Suppressor macrophage treated with lipopolysaccharide for 4 hours (primary cell): ENCODE data around the gene NCBP3.
"Not testable (repeated sequence)": the region's sequence is repeated elsewhere in the genome, so short reads cannot be mapped to it uniquely, and the experiment has no call there.

ENCODE experiments used
- DNase-seq: peaks from one replicate; pipeline ENCODE4 v3.0.0-alpha.2; 2020

Gene NCBP3

GRCh38 chr17:3880983-3881382 is 34.9 kb upstream of the NCBP3 start:
- no peak for DNase-seq

- no peak for DNase-seq
Measured at GRCh38 chr17:3879591-3880417, 33.8 kb upstream of the NCBP3 start.

- no peak for DNase-seq
Measured at GRCh38 chr17:3879186-3879585, 33.1 kb upstream of the NCBP3 start.

- no peak for DNase-seq
Measured at GRCh38 chr17:3877220-3877619, 31.2 kb upstream of the NCBP3 start.

GRCh38 chr17:3875317-3875716 is 29.3 kb upstream of the NCBP3 start:
- DNase-seq: no peak

GRCh38 chr17:3873862-3874261 is 27.8 kb upstream of the NCBP3 start:
- no peak for DNase-seq

GRCh38 chr17:3870871-3871306 is 24.8 kb upstream of the NCBP3 start:
- DNase-seq: no peak

- DNase-seq: no peak
Measured at GRCh38 chr17:3867606-3868005, 21.6 kb upstream of the NCBP3 start.

GRCh38 chr17:3867106-3867505 is 21.1 kb upstream of the NCBP3 start:
- DNase-seq: no peak

- no peak for DNase-seq
Measured at GRCh38 chr17:3866276-3866675, 20.2 kb upstream of the NCBP3 start.

GRCh38 chr17:3865176-3865575 is 19.1 kb upstream of the NCBP3 start:
- DNase-seq: no peak

GRCh38 chr17:3864534-3864933 is 18.5 kb upstream of the NCBP3 start:
- DNase-seq: no peak

- DNase-seq: no peak
Measured at GRCh38 chr17:3861761-3862681, 16.0 kb upstream of the NCBP3 start.

GRCh38 chr17:3860939-3861700 is 15.1 kb upstream of the NCBP3 start:
- no peak for DNase-seq

GRCh38 chr17:3859940-3860339 is 13.9 kb upstream of the NCBP3 start:
- no peak for DNase-seq

- no peak for DNase-seq
Measured at GRCh38 chr17:3857261-3858105, 11.4 kb upstream of the NCBP3 start.

- not testable (repeated sequence) for DNase-seq
Measured at GRCh38 chr17:3854204-3854603, 8.2 kb upstream of the NCBP3 start.

GRCh38 chr17:3852561-3852960 is 6.5 kb upstream of the NCBP3 start:
- DNase-seq: no peak

- DNase-seq: no peak
Measured at GRCh38 chr17:3851461-3852100, 5.5 kb upstream of the NCBP3 start.

- peak; percentile 20 for DNase-seq
Measured at GRCh38 chr17:3848229-3848835, 2.3 kb upstream of the NCBP3 start.

- DNase-seq: no peak
Measured at GRCh38 chr17:3847165-3847670, 1.2 kb upstream of the NCBP3 start.
